Smooth muscle cell (in vitro differentiated cells): Measurements from ENCODE around the gene SLC9A1. TPM values are rescaled to one million over a fixed set of nuclear protein-coding genes. Genes with fewer than 3 reads are reported as not detected.
A peak's percentile ranks its signal among the peaks of the same experiment; 100 is the strongest.

Experiments
- DNase-seq: peaks from one replicate; lab custom pipeline; 2025; ENCODE audit not compliant: unreplicated experiment; lab: John Stamatoyannopoulos, UW
- H2AFZ ChIP-seq: fragments of 200-600 bp; sonication (generic); 2 replicates; pipeline ENCODE4 v1.6.0; 2016; ENCODE audit warnings: antibody characterized with exemption, low read depth, mild to moderate bottlenecking
- H3F3A ChIP-seq: fragments of 200-600 bp; sonication (generic); 2 replicates; pipeline ENCODE4 v1.6.0; 2017; ENCODE audit warnings: antibody characterized with exemption, low read depth
- H3K27ac ChIP-seq: fragments of 200-600 bp; sonication (generic); 2 replicates; pipeline ENCODE4 v1.5.1; 2016; ENCODE audit warnings: low read depth, mild to moderate bottlenecking
- H3K27me3 ChIP-seq: fragments of 200-600 bp; sonication (generic); 2 replicates; pipeline ENCODE4 v1.6.1; 2016; ENCODE audit warnings: low read depth, mild to moderate bottlenecking
- H3K36me3 ChIP-seq: fragments of 200-600 bp; sonication (generic); 2 replicates; pipeline ENCODE4 v1.5.1; 2016; ENCODE audit warnings: low read depth
- H3K4me1 ChIP-seq: fragments of 200-600 bp; sonication (generic); 2 replicates; pipeline ENCODE4 v1.5.1; 2016; ENCODE audit warnings: low read depth
- H3K4me2 ChIP-seq: fragments of 200-600 bp; sonication (generic); 2 replicates; pipeline ENCODE4 v1.6.0; 2016; ENCODE audit warnings: mild to moderate bottlenecking
- H3K4me3 ChIP-seq: fragments of 200-600 bp; sonication (generic); 2 replicates; pipeline ENCODE4 v1.5.1; 2016; ENCODE audit warnings: mild to moderate bottlenecking
- H3K79me2 ChIP-seq: fragments of 200-600 bp; sonication (generic); 2 replicates; pipeline ENCODE4 v1.6.0; 2016; ENCODE audit warnings: low read depth, mild to moderate bottlenecking
- H3K9ac ChIP-seq: fragments of 200-600 bp; sonication (generic); 2 replicates; pipeline ENCODE4 v1.6.0; 2016; ENCODE audit warnings: low read depth
- H3K9me3 ChIP-seq: fragments of 200-600 bp; sonication (generic); replicated peaks from 2 replicates; pipeline ENCODE4 v1.5.1; 2016; ENCODE audit warnings: low read depth
- H4K20me1 ChIP-seq: fragments of 200-600 bp; sonication (generic); 2 replicates; pipeline ENCODE4 v1.6.0; 2016; ENCODE audit warnings: low read depth
- CTCF ChIP-seq: fragments of 200-600 bp; sonication (generic); IDR thresholded peaks from 2 replicates; pipeline ENCODE4 v1.5.1; 2017; ENCODE audit warnings: borderline replicate concordance, mild to moderate bottlenecking, antibody characterized with exemption; ENCODE audit not compliant: insufficient read depth, poor library complexity, severe bottlenecking
- WGBS: methylation state at CpG from one replicate; pipeline ENCODE4 v1.1.7; 2016; ENCODE audit warnings: low lambda C conversion rate; 5-methylcytosine and 5-hydroxymethylcytosine counted together
- polyA plus RNA-seq: library from polyadenylated mRNA; unstranded; fragments of >200 nt; fragmentation: Nextera tagmentation; extraction: Ambion mirVana; gene quantifications from 2 replicates; pipeline ENCODE4 v1.2.1, GENCODE V29; 2016
- total RNA-seq: library from RNA; depleted of rRNA; stranded (reverse); fragments of >200 nt; gene quantifications from 2 replicates; pipeline ENCODE4 v1.2.3, GENCODE V29; 2014

Gene SLC9A1
- total and polyA plus RNA-seq, 2 experiments from 2014 or later, result 16.5 to 37.4 TPM

GRCh38 chr1:27148591-27148990, 6.3 kb downstream of the SLC9A1 start:
- Histone ChIP-seq H3K4me1 (peaks cover 23% of the 10 kb centered on the region), H3F3A (peaks cover 13% of the 10 kb centered on the region), H2AFZ (no peak overlapping the region), H3K4me3 (no peak overlapping the region), H3K27me3 (no peaks in the 10 kb centered on the region), H3K9ac (no peak overlapping the region), H4K20me1 (peaks cover 84% of the 10 kb centered on the region), H3K36me3 (no peaks in the 10 kb centered on the region), H3K27ac (no peak overlapping the region), H3K4me2 (no peak overlapping the region), H3K79me2 (peaks cover 78% of the 10 kb centered on the region), H3K9me3 (no peaks in the 10 kb centered on the region)
- DNase-seq, result no peak
- 98% methylated on average over 2 of the region's 2 CpGs for WGBS
- no peak for TF ChIP-seq CTCF

GRCh38 chr1:27147842-27148518, 6.9 kb downstream of the SLC9A1 start:
- Histone ChIP-seq H3K36me3 (no peaks in the 10 kb centered on the region), H3K4me1 (peaks cover 23% of the 10 kb centered on the region), H3K27me3 (no peaks in the 10 kb centered on the region)

GRCh38 chr1:27145934-27146354, 9.0 kb downstream of the SLC9A1 start:
- Histone ChIP-seq H3K27ac (peak overlapping the region; percentile 94), H4K20me1 (peaks cover 82% of the 10 kb centered on the region), H3K36me3 (no peaks in the 10 kb centered on the region), H3F3A (peaks cover 15% of the 10 kb centered on the region), H3K9me3 (no peaks in the 10 kb centered on the region), H3K9ac (peak overlapping the region; percentile 70), H2AFZ (no peak overlapping the region), H3K4me2 (peak overlapping the region; percentile 44), H3K27me3 (no peaks in the 10 kb centered on the region), H3K79me2 (peaks cover 62% of the 10 kb centered on the region), H3K4me3 (no peak overlapping the region), H3K4me1 (peaks cover 32% of the 10 kb centered on the region)
- TF ChIP-seq CTCF, result no peak
- 13% methylated on average over 7 of the region's 7 CpGs for WGBS
- no peak for DNase-seq

More at GRCh38 chr1:27147842-27148518, 6.9 kb downstream of the SLC9A1 start:
- Histone ChIP-seq H3K9ac (no peak overlapping the region), H3K4me3 (no peak overlapping the region), H3K9me3 (no peaks in the 10 kb centered on the region), H3K79me2 (peaks cover 72% of the 10 kb centered on the region), H2AFZ (no peak overlapping the region), H4K20me1 (peaks cover 84% of the 10 kb centered on the region), H3K27ac (peak overlapping the region; percentile 94), H3K4me2 (no peak overlapping the region), H3F3A (peaks cover 15% of the 10 kb centered on the region)
- TF ChIP-seq CTCF, result no peak
- WGBS, result 100% methylated on average over 1 of the region's 1 CpG
- no peak for DNase-seq
